Measurements from ENCODE around the gene GCGR.

DNA sequence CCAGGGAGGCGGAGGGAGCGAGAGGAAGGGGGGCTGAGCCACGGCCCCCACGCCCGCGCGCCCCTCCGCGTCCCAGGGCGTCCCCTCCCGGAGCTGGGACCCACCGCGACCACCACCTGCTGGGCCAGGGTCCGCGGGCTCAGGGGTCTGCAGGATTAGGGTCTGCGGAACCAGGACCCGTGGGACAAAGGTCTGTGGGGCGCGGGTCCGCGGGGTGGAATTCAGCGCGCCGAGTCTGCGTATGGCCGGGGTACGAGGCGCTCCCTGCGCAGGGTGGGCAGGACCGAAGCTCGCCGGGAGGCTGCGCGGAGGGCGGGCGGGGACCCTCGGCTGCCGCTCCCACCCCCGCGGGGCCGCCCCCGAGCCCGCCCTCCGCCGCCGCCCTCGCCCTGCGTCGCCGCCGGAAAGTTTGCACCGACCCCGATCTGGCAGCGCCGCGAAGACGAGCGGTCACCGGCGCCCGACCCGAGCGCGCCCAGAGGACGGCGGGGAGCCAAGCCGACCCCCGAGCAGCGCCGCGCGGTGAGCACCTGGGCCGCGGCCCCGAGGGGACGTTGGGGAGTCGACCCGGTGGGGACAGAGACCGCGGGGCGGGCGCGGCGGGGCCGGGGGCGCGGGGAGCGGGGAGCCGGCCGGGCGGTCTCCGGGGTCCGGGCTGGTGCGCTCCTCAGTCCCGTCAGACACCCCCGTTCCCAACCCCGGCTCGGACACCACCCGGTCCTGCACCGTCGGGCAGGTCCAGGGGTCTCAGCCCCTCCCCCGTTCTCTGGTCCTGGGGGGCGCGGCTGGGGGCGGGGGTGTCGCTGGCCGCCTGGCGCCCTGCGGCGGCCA is at the start of gene GCGR:
- no peak for TF ChIP-seq EZH2 (IDR thresholded peaks at IDR 0.05; ENCODE audit: low read depth, unreplicated experiment)
- no peak for TF ChIP-seq CTCF (conservative IDR thresholded peaks at IDR 0.05; ENCODE audit: low read depth in 2 of 2)
- TF ChIP-seq, protein P1, sequence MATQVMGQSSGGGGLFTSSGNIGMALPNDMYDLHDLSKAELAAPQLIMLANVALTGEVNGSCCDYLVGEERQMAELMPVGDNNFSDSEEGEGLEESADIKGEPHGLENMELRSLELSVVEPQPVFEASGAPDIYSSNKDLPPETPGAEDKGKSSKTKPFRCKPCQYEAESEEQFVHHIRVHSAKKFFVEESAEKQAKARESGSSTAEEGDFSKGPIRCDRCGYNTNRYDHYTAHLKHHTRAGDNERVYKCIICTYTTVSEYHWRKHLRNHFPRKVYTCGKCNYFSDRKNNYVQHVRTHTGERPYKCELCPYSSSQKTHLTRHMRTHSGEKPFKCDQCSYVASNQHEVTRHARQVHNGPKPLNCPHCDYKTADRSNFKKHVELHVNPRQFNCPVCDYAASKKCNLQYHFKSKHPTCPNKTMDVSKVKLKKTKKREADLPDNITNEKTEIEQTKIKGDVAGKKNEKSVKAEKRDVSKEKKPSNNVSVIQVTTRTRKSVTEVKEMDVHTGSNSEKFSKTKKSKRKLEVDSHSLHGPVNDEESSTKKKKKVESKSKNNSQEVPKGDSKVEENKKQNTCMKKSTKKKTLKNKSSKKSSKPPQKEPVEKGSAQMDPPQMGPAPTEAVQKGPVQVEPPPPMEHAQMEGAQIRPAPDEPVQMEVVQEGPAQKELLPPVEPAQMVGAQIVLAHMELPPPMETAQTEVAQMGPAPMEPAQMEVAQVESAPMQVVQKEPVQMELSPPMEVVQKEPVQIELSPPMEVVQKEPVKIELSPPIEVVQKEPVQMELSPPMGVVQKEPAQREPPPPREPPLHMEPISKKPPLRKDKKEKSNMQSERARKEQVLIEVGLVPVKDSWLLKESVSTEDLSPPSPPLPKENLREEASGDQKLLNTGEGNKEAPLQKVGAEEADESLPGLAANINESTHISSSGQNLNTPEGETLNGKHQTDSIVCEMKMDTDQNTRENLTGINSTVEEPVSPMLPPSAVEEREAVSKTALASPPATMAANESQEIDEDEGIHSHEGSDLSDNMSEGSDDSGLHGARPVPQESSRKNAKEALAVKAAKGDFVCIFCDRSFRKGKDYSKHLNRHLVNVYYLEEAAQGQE (IDR thresholded peaks at IDR 0.05; ENCODE audit: unreplicated experiment) = no peak
- no peak for TF ChIP-seq EZH2phosphoT487 (IDR thresholded peaks at IDR 0.05; ENCODE audit: unreplicated experiment)
- TF ChIP-seq POLR2AphosphoS5 (IDR thresholded peaks at IDR 0.05; ENCODE audit: low read depth) = no peak
- TF ChIP-seq ZNF331 (CRISPR knock-in tag; IDR thresholded peaks at IDR 0.05; ENCODE audit: low read depth) = no peak
- TF ChIP-seq STAT1 (IDR thresholded peaks at IDR 0.05; ENCODE audit: unreplicated experiment) = no peak
- no peak for TF ChIP-seq JUNB (IDR thresholded peaks at IDR 0.05; ENCODE audit: unreplicated experiment)
- no peak for TF ChIP-seq ZNF114 (CRISPR knock-in tag; IDR thresholded peaks at IDR 0.05)

Measured in GM23338 (cell line).